ENCODE results near the gene LHX6. TPM values are rescaled to one million over a fixed set of nuclear protein-coding genes. Genes with fewer than 3 reads are reported as not detected.

The LHX6 gene
- total and polyA plus RNA-seq, 2 of the 13 experiments (the other 11 are each of a cell fraction or from before 2014, with no cell fraction given): 1.1 to 1.3 TPM

DNA sequence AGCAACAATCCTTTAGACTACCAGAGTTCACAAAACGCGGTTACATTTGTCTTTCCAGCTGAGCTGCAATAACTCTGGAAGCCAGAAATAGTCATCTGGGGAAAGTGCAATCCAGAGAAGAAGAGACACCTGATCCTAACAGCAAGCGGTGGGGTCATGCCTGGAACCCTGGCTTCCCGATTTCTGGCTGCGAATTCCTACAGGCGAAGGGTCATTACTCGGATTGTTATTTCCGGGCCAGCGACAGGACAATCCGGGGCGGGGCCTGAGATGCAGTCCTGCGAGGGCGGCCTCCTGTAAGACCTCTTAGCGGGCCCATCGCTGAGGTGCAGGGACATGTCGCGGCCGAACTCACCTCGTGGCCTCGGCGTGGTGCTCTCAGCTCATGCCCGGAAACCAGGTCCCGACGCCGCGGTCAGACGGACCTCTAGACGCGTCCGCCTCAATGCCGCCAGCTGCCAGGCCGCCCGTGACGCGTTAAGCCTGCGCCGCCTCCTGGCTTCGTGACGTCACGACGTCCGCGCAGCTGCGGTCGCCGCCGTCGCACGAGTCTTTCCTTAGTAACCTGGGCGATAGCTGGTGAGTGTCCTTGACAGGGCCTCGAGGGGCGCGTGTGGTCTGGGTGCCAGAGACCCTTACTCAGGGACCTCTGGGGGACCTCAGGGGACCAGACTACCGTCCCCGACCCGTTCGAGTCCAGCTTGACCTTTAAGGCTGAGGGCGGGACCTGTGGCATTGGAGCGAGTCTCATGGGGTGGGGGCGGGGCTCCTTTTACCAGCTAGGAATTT, 35.8 kb upstream of the LHX6 start, which contains the start of the genes MRRF and RBM18 (continued):
- TF ChIP-seq, protein P1, sequence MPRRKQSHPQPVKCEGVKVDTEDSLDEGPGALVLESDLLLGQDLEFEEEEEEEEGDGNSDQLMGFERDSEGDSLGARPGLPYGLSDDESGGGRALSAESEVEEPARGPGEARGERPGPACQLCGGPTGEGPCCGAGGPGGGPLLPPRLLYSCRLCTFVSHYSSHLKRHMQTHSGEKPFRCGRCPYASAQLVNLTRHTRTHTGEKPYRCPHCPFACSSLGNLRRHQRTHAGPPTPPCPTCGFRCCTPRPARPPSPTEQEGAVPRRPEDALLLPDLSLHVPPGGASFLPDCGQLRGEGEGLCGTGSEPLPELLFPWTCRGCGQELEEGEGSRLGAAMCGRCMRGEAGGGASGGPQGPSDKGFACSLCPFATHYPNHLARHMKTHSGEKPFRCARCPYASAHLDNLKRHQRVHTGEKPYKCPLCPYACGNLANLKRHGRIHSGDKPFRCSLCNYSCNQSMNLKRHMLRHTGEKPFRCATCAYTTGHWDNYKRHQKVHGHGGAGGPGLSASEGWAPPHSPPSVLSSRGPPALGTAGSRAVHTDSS (CRISPR knock-in tag; conservative IDR thresholded peaks at IDR 0.05): no peak
- no peak for TF ChIP-seq HNF4G (IDR thresholded peaks at IDR 0.05; ENCODE audit: borderline replicate concordance, low read depth, low read length)
- no peak; the same call in 1 of the 2 replicates for TF ChIP-seq HNF4G (CRISPR knock-in tag; IDR thresholded peaks at IDR 0.05; ENCODE audit: borderline replicate concordance, low read depth)
- TF ChIP-seq ZFP82 (CRISPR knock-in tag; IDR thresholded peaks at IDR 0.05; ENCODE audit: borderline replicate concordance): peak; percentile 86; the same call in 1 of the 2 replicates
- peak; percentile 98 for TF ChIP-seq ZNF605 (CRISPR knock-in tag; IDR thresholded peaks at IDR 0.05)
- TF ChIP-seq SP4 (CRISPR knock-in tag; IDR thresholded peaks at IDR 0.05): peak; percentile 90
- TF ChIP-seq SRSF1 (optimal IDR thresholded peaks at IDR 0.05; ENCODE audit: low read depth, low read length): no peak
- no peak for TF ChIP-seq ZNF282 (IDR thresholded peaks at IDR 0.05; ENCODE audit: partially characterized antibody)
- TF ChIP-seq ZNF296 (CRISPR knock-in tag; conservative IDR thresholded peaks at IDR 0.05): 0 out of 2 replicates have a peak, but pooled peaks have one; percentile 47
- peak; percentile 94 for TF ChIP-seq BRF2 (CRISPR knock-in tag; IDR thresholded peaks at IDR 0.05)
- TF ChIP-seq ZNF441 (CRISPR knock-in tag; IDR thresholded peaks at IDR 0.05; ENCODE audit: borderline replicate concordance): peak; percentile 91
- no peak for TF ChIP-seq GRHL1 (CRISPR knock-in tag; conservative IDR thresholded peaks at IDR 0.05)
- no peak for TF ChIP-seq SUZ12 (IDR thresholded peaks at IDR 0.05; ENCODE audit: low read depth, low read length)
- peak; percentile 98 for TF ChIP-seq CHCHD3 (CRISPR knock-in tag; IDR thresholded peaks at IDR 0.05)
- TF ChIP-seq, protein P2, sequence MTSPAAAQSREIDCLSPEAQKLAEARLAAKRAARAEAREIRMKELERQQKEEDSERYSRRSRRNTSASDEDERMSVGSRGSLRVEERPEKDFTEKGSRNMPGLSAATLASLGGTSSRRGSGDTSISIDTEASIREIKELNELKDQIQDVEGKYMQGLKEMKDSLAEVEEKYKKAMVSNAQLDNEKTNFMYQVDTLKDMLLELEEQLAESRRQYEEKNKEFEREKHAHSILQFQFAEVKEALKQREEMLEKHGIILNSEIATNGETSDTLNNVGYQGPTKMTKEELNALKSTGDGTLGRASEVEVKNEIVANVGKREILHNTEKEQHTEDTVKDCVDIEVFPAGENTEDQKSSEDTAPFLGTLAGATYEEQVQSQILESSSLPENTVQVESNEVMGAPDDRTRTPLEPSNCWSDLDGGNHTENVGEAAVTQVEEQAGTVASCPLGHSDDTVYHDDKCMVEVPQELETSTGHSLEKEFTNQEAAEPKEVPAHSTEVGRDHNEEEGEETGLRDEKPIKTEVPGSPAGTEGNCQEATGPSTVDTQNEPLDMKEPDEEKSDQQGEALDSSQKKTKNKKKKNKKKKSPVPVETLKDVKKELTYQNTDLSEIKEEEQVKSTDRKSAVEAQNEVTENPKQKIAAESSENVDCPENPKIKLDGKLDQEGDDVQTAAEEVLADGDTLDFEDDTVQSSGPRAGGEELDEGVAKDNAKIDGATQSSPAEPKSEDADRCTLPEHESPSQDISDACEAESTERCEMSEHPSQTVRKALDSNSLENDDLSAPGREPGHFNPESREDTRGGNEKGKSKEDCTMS (CRISPR knock-in tag; conservative IDR thresholded peaks at IDR 0.05): no peak
- peak; percentile 79 for TF ChIP-seq ZKSCAN5 (CRISPR knock-in tag; IDR thresholded peaks at IDR 0.05)
- TF ChIP-seq MAZ (IDR thresholded peaks at IDR 0.05; ENCODE audit: borderline replicate concordance, low read depth, low read length): no peak
- peak; percentile 80 for TF ChIP-seq MAZ (CRISPR knock-in tag; IDR thresholded peaks at IDR 0.05; ENCODE audit: low read depth)

Measured in HepG2 (cell line).